ENCODE data around the gene ATP8A2. TPM values are rescaled to one million over a fixed set of nuclear protein-coding genes. Genes with fewer than 3 reads are reported as not detected.

Gene ATP8A2
- total RNA-seq, 1 donor from 2014 or later, result 4.2 TPM

GRCh38 chr13:25902891-25903341 is 531.1 kb downstream of the ATP8A2 start:
- Mint-ChIP-seq H3K4me1 (no peaks in the 10 kb centered on the region), H3K9me3 (peaks cover 18% of the 10 kb centered on the region)
- H2AFZ ChIP-seq (replicated peaks), result no peak overlapping the region

DNA sequence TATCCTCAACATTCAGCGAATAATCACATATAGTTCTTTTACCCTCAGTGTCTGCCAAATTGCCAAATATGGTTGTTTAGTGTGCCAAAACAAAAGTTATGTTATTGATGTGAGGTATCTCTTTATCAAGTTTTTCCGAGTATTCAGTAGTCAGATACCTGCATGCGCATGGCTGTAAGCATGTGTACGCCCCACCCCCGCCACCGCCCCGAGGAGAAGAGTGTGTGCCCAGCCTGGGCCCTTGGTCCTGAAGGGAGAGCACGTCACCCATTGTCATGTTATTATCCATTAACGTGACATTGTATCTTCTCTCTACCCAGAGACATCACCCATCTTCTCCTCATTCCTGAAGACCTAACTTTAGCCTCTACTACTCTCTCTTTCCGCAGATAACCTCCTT is 533.1 kb downstream of the ATP8A2 start:
- H3K4me2 ChIP-seq, result no peak overlapping the region
- H3K27me3 Mint-ChIP-seq (ENCODE audit: insufficient read depth, low read depth), result peaks cover 13% of the 10 kb centered on the region

More at GRCh38 chr13:25902891-25903341, 531.1 kb downstream of the ATP8A2 start:
- Mint-ChIP-seq H3K27ac (no peak overlapping the region), H3K4me3 (no peak overlapping the region), H3K27me3 (ENCODE audit: insufficient read depth, low read depth) (peaks cover 7% of the 10 kb centered on the region), H3K36me3 (no peaks in the 10 kb centered on the region)
- Histone ChIP-seq H3K4me3 (no peak overlapping the region), H3K9me3 (ENCODE audit: low read depth) (no peaks in the 10 kb centered on the region), H3F3A (ENCODE audit: low read depth) (peaks cover 8% of the 10 kb centered on the region), H3K36me3 (no peaks in the 10 kb centered on the region), H3K79me2 (ENCODE audit: low read depth) (no peaks in the 10 kb centered on the region), H3K27ac (no peak overlapping the region), H4K20me1 (ENCODE audit: low read depth) (no peaks in the 10 kb centered on the region), H3K4me1 (peaks cover 5% of the 10 kb centered on the region), H3K9ac (no peak overlapping the region), H3K27me3 (no peaks in the 10 kb centered on the region), H3K4me2 (no peak overlapping the region)
- no peak for TF ChIP-seq EZH2phosphoT487 (IDR thresholded peaks at IDR 0.05)
- TF ChIP-seq CTCF (IDR thresholded peaks at IDR 0.05), result no peak
- no peak for TF ChIP-seq EZH2 (IDR thresholded peaks at IDR 0.05)
- no peak for DNase-seq (ENCODE audit: low spot score)

GRCh38 chr13:25905611-25906010 is 533.8 kb downstream of the ATP8A2 start:
- no peaks in the 10 kb centered on the region for H3K79me2 ChIP-seq (ENCODE audit: low read depth)
- TF ChIP-seq EZH2 (IDR thresholded peaks at IDR 0.05) (no peak), EZH2phosphoT487 (IDR thresholded peaks at IDR 0.05) (no peak), CTCF (IDR thresholded peaks at IDR 0.05) (no peak)
- H4K20me1 ChIP-seq (ENCODE audit: low read depth), result no peaks in the 10 kb centered on the region
- no peak overlapping the region for H3K27ac Mint-ChIP-seq
- no peak overlapping the region for H3K9ac ChIP-seq
- peaks cover 33% of the 10 kb centered on the region for H3F3A ChIP-seq (ENCODE audit: low read depth)
- H3K4me3 ChIP-seq, result no peak overlapping the region
- no peak for DNase-seq (ENCODE audit: low spot score)
- no peak overlapping the region for H3K4me3 Mint-ChIP-seq
- peaks cover 32% of the 10 kb centered on the region for H3K4me1 ChIP-seq
- peaks cover 9% of the 10 kb centered on the region for H3K4me1 Mint-ChIP-seq
- no peak overlapping the region for H2AFZ ChIP-seq (replicated peaks)
- H3K9me3 ChIP-seq (ENCODE audit: low read depth), result no peaks in the 10 kb centered on the region
- H3K36me3 Mint-ChIP-seq, result no peaks in the 10 kb centered on the region
- no peaks in the 10 kb centered on the region for H3K9me3 Mint-ChIP-seq
- peaks cover 13% of the 10 kb centered on the region for H3K27me3 Mint-ChIP-seq (ENCODE audit: insufficient read depth, low read depth)
- no peak overlapping the region for H3K4me2 ChIP-seq
- H3K36me3 ChIP-seq, result no peaks in the 10 kb centered on the region
- H3K27me3 ChIP-seq, result no peaks in the 10 kb centered on the region
- H3K27ac ChIP-seq, result no peak overlapping the region

More for the DNA sequence above, 533.1 kb downstream of the ATP8A2 start:
- Histone ChIP-seq H3K4me3 (no peak overlapping the region), H3K79me2 (ENCODE audit: low read depth) (no peaks in the 10 kb centered on the region), H3K27me3 (no peaks in the 10 kb centered on the region), H4K20me1 (ENCODE audit: low read depth) (no peaks in the 10 kb centered on the region), H3K9ac (no peak overlapping the region), H3K36me3 (no peaks in the 10 kb centered on the region), H3F3A (ENCODE audit: low read depth) (peaks cover 26% of the 10 kb centered on the region), H3K9me3 (ENCODE audit: low read depth) (no peaks in the 10 kb centered on the region), H3K4me1 (peaks cover 24% of the 10 kb centered on the region), H3K27ac (no peak overlapping the region), H2AFZ (replicated peaks) (no peak overlapping the region)
- peaks cover 3% of the 10 kb centered on the region for H3K4me1 Mint-ChIP-seq
- peaks cover 4% of the 10 kb centered on the region for H3K9me3 Mint-ChIP-seq
- no peak overlapping the region for H3K27ac Mint-ChIP-seq
- DNase-seq (ENCODE audit: low spot score), result no peak
- no peaks in the 10 kb centered on the region for H3K36me3 Mint-ChIP-seq
- H3K4me3 Mint-ChIP-seq, result no peak overlapping the region
- no peak for TF ChIP-seq CTCF (IDR thresholded peaks at IDR 0.05)
- no peak for TF ChIP-seq EZH2 (IDR thresholded peaks at IDR 0.05)
- no peak for TF ChIP-seq EZH2phosphoT487 (IDR thresholded peaks at IDR 0.05)

All from neural progenitor cell (in vitro differentiated cells).